SK-N-MC (cell line): ENCODE results near the gene PARP8.

Source experiments
- EZH2 ChIP-seq: fragments of 200-600 bp; sonication (generic); IDR thresholded peaks from one replicate; pipeline ENCODE4 v1.6.1; 2017; ENCODE audit warnings: antibody characterized with exemption
- FOXP2 ChIP-seq: optimal IDR thresholded peaks from 2 replicates; pipeline ENCODE3; 2011; ENCODE audit warnings: mild to moderate bottlenecking, moderate library complexity; ENCODE audit not compliant: insufficient read depth; ENCODE audit errors: extremely low read length, control extremely low read depth
- POLR2AphosphoS5 ChIP-seq: IDR thresholded peaks from 2 replicates; pipeline ENCODE4 v1.6.1; 2012; ENCODE audit warnings: mild to moderate bottlenecking, low read depth, low read length, borderline replicate concordance

- TF ChIP-seq EZH2 (no peak), POLR2AphosphoS5 (no peak), FOXP2 (no peak)
Measured at GRCh38 chr5:50763351-50763750, 96.9 kb downstream of the PARP8 start.
